Measurements from ENCODE around the gene ATP23.

The ATP23 gene

DNA sequence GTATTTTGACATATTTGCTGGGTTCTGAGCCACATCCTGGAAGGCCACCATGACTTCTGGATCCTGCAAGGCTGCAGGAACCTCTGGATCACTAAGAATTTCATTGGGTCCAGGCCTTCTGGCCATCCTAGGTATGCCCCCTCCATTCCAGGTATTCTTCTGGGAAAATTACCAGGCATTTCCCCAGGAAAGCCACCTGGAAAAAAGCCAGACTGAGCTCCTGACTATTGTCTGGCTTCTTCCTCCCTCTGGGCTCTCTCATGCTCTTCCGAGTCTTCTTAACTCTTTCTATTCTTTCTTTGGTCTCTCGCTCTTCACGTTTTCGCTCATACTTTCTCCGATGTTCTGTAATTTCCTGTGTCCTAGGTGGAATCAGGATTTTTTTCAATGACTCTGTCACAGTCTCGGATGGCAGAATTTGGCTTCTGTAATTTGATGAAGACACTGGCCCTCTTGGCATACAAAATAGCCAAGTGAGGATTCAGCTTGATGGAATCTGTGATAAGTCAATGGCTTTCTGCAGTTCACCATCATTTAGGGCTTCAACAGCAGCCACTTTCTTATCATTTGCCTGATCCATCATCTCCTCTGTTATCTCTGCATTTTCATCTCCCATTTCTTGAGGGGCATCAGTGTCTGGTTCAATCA is 42.6 kb downstream of the ATP23 start:
- DNase-seq, result no peak

DNA sequence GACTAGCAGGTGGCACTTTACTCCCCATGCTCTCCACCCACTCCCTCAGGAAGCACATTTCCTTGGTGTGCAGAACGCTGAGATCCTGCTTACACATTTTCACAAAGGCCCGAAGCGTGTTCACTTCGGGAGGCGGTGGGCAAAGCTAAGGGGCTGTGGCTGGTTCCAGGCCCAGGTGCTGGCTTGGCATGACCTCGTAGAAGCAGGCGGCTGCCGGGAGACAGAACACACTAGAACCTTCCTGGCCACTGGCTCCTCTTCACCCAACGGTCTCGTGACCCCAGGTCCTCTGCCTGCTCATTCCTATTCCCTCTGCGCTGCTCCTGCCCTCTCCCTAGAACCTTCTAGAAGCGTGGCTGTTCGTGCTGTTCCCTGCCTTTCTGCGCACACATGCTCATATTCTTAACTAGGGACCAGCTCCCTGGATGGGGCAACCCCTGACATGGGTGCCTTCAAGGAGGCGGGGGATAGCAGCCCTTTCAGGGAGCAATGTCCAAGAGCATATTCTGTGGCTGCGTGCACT is 43.3 kb downstream of the ATP23 start:
- no peak for DNase-seq

DNA sequence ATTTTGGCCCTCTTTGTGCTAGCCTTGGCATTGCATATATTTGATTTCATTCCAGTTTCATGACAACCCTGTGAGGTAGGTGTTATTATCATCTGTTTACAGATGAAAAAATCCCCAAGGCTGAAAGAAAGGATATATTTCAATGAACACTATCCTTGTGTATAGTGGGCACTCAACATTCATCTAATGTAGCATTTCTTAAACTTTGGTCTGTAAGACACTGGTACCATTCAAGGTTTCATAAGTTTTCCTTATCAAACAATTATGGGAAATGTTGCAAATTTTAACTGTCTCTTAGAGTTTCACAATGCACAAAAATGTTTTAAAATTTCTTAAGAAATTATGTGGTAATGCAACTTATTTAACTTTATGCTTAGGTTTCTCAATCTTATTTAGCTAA is 44.3 kb downstream of the ATP23 start:
- no peak for DNase-seq

DNA sequence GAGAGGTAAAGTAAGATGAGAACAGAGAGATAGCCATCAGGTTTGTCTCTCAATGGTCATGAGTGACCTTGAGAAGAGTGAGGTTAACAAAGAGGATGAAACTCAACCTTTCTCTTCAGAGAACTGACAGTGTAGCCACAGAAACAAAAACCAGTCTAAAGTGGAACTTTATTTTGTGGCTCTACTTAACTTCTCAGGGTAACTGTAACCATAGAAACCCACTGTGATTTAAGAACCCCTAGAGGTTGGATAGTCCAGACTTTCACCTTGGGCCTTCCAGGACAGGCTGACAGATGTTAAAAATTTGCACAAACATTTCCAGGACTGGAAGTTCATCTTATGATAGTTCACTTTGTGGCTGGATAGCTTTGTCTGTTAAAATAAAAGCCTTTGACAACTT is 48.5 kb downstream of the ATP23 start:
- DNase-seq, result no peak

DNA sequence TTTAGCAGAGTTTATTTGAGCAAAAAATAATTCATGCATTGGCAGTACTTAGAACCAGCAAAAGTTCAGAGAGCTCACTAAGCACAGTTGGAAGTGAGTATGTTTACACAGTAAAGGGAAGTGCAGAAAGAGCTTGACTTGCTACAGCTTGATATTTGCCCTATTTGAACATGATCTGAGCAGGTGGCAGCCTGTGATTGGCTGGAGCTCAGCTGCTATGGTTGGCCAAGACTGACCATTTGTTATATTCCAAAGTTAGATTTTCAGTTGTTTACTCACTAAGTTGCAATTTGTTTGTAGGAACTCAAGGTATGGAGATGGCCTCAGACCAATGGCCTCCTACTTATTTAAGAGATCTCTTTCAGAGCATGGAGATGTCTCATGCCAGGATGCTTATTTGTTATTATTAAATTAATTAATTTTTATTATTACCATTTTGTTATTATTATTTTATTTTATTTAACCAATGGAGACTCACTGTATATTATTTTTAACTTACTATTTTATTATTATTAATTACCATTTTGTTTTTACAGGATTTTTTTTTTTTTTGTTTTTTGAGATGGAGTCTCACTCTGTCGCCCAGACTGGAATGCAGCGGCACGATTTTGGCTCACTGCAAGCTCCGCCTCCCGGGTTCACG is 49.0 kb downstream of the ATP23 start:
- DNase-seq, result no peak

DNA sequence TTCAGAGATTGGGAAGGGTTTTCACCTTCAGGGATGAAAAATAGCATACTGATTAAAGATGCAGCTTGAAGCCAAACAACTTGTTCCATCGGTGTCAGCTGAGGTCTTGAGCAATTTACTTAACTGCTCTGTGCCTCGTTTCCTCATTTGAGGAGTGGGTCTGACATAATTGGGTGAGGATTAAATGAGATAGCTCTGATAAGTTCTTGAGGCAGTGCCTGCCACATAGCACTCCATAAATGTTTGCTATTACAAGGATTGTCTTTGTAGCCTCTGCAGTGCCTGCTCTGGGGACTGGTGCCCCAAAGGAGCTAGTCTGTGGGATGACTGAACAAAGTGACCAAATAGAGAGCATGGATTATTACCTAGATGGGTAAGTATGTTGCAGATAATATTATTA is 50.6 kb downstream of the ATP23 start:
- no peak for DNase-seq

DNA sequence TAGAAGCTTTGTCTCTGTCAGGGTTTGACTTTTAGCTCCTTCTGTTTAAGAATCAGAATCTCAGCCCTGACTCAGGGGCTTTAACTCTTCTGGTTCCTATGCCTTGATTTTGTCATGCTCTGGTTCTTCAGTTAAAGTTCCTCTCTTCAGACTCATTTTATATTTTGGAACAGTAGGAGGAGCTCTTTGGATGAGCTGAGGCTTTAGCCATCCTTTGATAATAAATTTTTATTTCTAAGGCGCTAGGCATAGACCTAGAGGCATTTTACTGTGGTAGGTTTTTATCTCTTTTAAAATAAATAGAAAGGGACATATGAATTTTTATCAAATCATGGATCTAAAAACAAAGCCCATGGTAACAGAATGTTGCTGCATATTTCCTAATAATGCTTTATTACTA is 51.7 kb downstream of the ATP23 start:
- DNase-seq, result no peak

DNA sequence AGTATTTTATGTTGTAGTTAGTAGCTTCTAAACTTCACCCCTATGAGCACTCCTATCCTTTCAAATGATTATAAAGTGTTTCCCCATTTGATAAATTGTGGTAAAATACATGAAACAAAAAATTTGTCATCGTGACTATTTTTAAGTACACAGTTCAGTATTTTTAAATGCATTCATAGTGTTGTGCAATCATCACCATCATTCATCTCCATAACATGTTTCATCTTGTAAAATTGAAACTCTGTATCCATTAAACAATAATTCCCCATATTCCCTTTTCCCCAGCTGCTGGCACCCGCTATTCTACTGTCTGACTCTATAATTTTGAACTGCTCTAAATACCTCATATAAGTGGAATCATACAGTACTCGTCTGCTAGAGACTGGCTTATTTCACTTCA is 52.5 kb downstream of the ATP23 start:
- no peak for DNase-seq

DNA sequence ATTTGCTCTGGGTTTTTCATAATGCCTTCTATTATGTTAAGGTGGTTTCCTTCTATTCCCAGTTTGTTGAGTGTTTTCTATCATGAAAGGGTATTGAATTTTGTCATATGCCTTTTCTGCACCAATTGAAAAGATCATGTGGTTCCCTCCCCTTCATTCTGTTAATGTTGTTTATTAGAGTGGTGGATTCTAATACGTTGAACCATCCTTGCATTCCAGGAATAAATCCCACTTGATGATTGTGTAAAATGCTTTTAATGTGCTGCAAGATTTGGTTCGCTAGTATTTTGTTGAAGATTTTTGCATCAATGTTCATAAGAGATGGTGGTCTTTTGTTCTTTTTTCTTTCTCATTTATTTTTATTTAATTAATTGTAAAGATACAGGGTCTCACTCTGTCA is 55.2 kb downstream of the ATP23 start:
- no peak for DNase-seq

DNA sequence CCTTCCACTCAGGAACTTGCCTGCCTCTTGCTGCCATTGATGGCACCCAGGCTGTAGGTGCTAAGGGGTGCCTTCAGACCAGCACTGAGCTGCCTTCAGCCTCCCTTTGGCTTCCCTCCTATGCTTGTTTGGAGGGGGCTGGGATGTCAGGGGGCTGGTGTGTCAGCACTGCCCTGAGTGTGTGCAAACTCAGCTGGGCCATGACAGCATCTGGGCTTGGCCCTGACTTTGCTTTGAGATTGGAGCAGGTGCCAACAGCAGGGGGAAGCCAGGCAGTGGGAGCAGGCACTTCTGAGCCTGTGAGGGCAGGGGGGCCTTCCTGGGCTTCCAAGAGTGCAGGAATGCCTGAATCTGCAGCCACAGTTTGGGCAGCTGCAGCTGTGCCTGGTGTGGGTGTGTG is 56.9 kb downstream of the ATP23 start:
- DNase-seq, result no peak

DNA sequence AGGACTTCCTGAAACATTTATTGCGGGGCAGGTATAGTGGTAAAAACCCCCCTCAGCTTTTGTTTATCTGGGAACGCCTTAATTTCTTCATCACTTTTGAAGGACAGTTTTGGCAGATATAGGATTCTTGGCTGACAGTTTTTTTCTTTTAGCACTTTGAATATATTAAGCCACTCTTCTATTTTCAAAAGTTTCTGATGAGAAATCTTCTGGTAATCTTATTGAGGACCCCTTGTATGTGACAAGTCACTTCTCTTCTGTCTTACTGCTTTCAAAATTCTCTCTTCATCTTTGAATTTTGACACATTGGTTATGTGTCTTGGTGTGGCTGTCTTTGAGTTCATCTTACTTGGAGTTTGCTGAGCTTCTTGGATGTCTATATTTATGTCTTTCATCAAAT is 59.1 kb downstream of the ATP23 start:
- DNase-seq, result no peak

DNA sequence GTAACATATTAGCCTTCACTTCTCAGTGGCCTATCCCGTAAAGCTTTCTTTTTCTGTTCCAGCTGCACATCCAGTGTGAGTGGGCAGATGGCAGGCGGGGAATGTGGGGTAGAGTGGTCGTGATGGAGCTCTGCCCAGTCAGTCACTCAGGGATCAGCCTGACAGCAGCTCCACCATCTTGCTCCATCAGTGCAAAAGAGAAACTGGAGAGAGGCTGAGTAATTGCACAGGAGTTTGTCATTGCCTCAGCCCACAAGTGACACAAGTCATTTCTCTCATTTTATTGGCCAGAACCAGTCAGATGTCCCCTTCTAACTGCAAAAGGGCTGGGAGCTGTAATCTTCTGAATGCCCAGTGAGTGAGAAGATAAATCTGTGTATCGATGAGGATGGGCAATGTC is 66.5 kb downstream of the ATP23 start:
- no peak for DNase-seq

DNA sequence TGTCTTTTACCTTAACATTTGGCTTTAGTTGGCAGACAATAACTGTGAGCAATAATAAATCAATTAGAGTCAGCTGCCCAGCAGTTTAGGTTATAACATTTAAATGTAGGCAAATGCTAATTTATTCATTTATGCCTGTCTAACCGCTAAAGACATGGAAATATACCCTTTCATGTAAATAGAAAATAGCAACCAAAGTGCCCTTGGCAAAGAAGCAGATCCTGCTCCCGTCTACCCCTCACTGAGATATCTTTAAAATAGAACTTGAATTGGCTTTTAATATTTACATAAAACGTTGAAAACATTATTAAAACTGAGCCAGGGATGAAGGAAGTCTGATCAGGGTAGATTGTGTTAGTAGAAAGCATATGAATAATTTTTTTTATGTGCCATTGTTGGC is 67.3 kb downstream of the ATP23 start:
- DNase-seq, result no peak

All from GF-D8 (cell line).